HFF-Myc (cell line): Measurements from ENCODE around the gene SPTSSB.

Source experiments
- DNase-seq: peaks from one replicate; pipeline ENCODE4 v3.0.0-alpha.2; 2011; ENCODE audit warnings: low read depth; ENCODE audit errors: extremely low read depth
- H3K4me3 ChIP-seq: replicated peaks from 2 replicates; pipeline ENCODE4 v1.5.1; 2011; ENCODE audit warnings: low read depth, mild to moderate bottlenecking, control low read depth, low read length
- CTCF ChIP-seq: IDR thresholded peaks from 2 replicates; pipeline ENCODE4 v1.5.1; 2012; ENCODE audit warnings: mild to moderate bottlenecking, low read depth, low read length, control low read depth; ENCODE audit errors: missing control alignments

Gene SPTSSB

GRCh38 chr3:161405087-161405486 is 33.8 kb upstream of the SPTSSB start:
- TF ChIP-seq CTCF = no peak
- no peak for DNase-seq
- H3K4me3 ChIP-seq = no peak overlapping the region

DNA sequence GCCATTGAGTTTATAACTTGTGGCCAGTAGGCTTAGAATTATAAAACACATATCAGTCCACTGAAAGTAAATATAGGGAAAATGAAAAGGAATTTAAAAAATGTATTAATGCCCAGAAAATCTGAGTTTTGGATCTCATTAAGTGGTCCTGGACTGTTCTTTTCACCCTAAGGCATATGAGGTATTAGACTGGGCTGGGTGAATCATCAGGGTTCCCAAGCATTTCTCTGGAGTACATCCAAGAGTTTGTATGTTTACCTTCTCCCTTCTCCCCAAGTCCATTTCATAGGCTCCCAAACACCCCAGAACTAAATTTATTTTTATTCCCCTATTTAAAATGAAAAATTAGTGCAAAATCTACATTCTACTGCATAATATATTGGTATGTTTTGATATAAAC is 31.9 kb upstream of the SPTSSB start:
- no peak for TF ChIP-seq CTCF
- no peak overlapping the region for H3K4me3 ChIP-seq
- DNase-seq = peak; percentile 24

DNA sequence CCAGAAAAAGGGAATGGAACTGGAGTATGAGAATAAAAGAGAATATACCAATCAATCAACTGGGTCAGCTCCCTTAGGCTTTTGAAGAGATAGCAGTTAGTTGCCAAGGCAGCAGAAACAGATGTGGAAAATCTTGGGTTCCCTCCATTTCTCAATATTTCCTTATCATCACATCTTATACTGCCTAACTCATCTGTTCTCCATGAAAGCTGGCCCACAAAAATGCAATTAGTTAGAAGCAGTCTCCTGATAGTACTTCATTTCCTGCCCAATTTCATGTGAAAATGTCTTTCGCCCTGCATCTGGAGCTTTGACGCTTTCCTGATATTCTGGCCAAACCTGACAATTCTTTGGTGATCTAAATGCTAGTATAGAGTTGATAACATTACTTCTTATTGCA is 30.1 kb upstream of the SPTSSB start:
- DNase-seq = peak; percentile 62
- no peak for TF ChIP-seq CTCF
- no peak overlapping the region for H3K4me3 ChIP-seq

DNA sequence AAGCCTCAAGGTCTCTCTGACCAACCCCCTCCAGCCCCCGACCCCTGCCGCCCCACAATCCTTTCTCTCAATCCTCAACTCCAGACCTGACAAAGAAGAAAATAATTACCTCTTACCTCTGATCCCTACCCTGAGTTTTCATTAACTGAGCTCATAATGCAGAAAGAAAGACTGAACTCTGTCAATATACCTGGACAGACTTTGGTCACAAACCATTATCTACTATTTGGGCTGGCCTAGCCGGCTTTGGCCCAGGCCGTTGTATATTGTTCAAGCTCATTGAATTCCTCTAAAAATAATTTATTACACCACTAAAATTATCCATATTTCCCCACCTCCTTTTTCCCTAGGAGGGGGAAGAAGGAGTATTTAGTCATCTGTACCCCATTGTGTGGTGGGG is 29.3 kb upstream of the SPTSSB start:
- no peak overlapping the region for H3K4me3 ChIP-seq
- TF ChIP-seq CTCF = no peak
- DNase-seq = no peak

DNA sequence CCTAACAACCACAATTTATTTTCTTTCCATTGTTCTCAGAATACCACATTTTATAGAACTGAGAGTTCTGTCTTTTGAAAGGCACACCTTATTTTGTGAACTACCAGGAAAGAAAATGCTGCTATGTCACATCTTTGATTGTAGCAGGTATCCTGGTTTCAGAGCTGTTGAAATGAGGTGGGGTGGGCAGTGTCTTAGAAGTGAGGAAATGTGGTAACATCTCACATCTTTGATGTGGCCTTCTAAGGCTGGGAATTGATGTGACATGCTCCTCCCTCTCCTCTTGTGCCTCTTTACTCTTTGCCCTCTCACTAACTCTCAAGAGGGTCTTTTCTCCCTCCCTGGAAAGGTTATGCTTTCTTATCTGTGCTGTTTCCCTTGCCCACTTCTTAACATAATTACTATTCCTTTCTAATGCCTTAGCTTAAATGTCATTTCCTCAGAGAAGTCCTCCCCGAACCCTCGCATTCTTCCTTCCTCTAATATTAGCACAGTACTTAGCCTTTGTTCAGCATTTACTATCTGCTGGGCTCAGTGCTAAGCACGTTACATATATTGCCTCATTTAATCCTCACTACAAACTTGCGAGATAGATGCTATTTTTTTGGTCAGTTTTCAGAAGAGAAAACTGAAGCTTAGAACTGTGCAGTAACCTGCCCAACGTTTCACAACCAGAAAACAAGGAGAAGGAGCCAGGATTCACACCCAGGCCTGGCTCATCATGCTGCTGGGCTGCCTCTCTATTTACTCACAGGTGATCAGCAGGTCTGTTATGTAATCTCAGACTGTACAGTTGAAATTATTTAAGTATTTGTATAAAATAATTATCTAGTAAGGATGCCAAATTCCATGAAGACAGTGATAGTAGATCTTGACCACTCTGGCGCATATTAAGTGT is 24.0 kb upstream of the SPTSSB start:
- H3K4me3 ChIP-seq = no peak overlapping the region
- no peak for DNase-seq
- TF ChIP-seq CTCF = no peak

DNA sequence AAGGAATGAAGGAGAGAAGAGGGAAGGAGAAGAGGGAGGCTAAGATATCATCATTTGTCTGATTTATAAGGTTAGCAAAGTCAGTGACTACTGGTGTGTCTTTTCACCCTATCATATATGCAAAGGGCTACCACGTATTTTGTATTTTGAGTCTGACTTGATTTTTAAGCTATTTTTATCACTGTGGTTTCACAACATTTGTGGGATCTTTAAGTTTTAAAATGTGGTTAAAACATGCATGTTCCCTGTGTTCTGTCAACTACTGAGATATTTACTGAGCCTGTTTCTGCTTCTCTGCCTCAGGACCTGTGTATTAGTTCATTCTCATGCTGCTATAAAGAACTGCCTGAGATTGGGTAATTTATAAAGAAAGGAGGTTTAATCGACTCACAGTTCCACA is 22.5 kb upstream of the SPTSSB start:
- no peak for DNase-seq
- no peak for TF ChIP-seq CTCF
- no peak overlapping the region for H3K4me3 ChIP-seq
